Transverse colon (tissue), 4 donors: ENCODE data around the gene ARHGEF40. TPM values are rescaled to one million over a fixed set of nuclear protein-coding genes. Genes with fewer than 3 reads are reported as not detected.
A peak's percentile ranks its signal among the peaks of the same experiment; 100 is the strongest.

Experiments
- DNase-seq: peaks from one replicate; pipeline ENCODE4 v3.0.0-alpha.2; 2019
- H3K27ac ChIP-seq, 4 donors: fragments of 200-600 bp; sonication (generic); 2 replicates each; pipeline ENCODE4 v1.5.1; 2016 to 2018; ENCODE audit warnings: inconsistent platforms in 4 of 4
- H3K27me3 ChIP-seq: fragments of 200-600 bp; sonication (generic); 2 replicates; pipeline ENCODE4 v1.5.1; 2017; ENCODE audit warnings: inconsistent platforms
- H3K36me3 ChIP-seq, 4 donors: fragments of 200-600 bp; sonication (generic); 2 replicates each; pipeline ENCODE4 v1.5.1; 2017 to 2019; ENCODE audit warnings: inconsistent platforms in 4 of 4
- H3K4me1 ChIP-seq, 4 donors: fragments of 200-600 bp; sonication (generic); 2 replicates each; pipeline ENCODE4 v1.5.1; 2017 to 2020; ENCODE audit warnings: inconsistent platforms in 4 of 4
- H3K4me3 ChIP-seq, 4 donors: fragments of 200-600 bp; sonication (generic); 1 replicate in 1 of 4; 2 replicates in 3 of 4; pipeline versions ENCODE4 v1.5.1 to v1.6.1; 2017 to 2019; ENCODE audit warnings: inconsistent platforms in 4 of 4
- H3K9me3 ChIP-seq, 2 donors: fragments of 200-600 bp; sonication (generic); 2 replicates each; pipeline ENCODE4 v1.5.1; 2017 to 2019; ENCODE audit warnings: inconsistent platforms in 2 of 2
- CTCF ChIP-seq, 5 experiments: fragments of 200-600 bp in 3 of 5; fragments of 450-650 bp in 2 of 5; sonication (generic) in 3 of 5; IDR thresholded peaks; 1 replicate in 2 of 5; 2 replicates in 3 of 5; pipeline ENCODE4 v1.5.1; 2016 to 2017; ENCODE audit warnings: antibody characterized with exemption in 5 of 5, inconsistent platforms in 3 of 5, mild to moderate bottlenecking in 2 of 5, moderate library complexity in 1 of 5
- EP300 ChIP-seq: sonication (generic); formaldehyde crosslinking; IDR thresholded peaks from one replicate; pipeline ENCODE4 v1.6.1; 2017; ENCODE audit warnings: antibody characterized with exemption, low read depth
- POLR2A ChIP-seq: fragments of 450-650 bp; IDR thresholded peaks from one replicate; pipeline ENCODE4 v1.6.1; 2016; ENCODE audit warnings: antibody characterized with exemption, mild to moderate bottlenecking, moderate library complexity
- POLR2AphosphoS5 ChIP-seq, 3 donors: sonication (generic); formaldehyde crosslinking; IDR thresholded peaks; one replicate each; pipeline ENCODE4 v1.6.1; 2016; ENCODE audit warnings: antibody characterized with exemption in 3 of 3
- WGBS, 2 donors: methylation state at CpG; one replicate each; pipeline ENCODE4 v1.1.5; 2018; ENCODE audit warnings: low coverage in 1 of 2; 5-methylcytosine and 5-hydroxymethylcytosine counted together
- in situ Hi-C, 4 donors: fragments of 200-750 bp; cut with MboI; loops; one replicate each; pipeline versions ENCODE4 v1.15.0 to v1.15.1; 2017; ENCODE audit warnings: low sequenced_read_pairs in 3 of 4, low pct_ligation_motif_present in 1 of 4, low pct_unique_long_range_greater_than_20kb in 1 of 4
- intact Hi-C: fragments of 100-400 bp; cut with DNase I; formaldehyde crosslinking; loops from one replicate; pipeline ENCODE4 v1.15.1; 2023; ENCODE audit warnings: low total_unique reads
- total RNA-seq, 4 donors: library from RNA; depleted of rRNA; stranded (reverse); fragments of >200 nt; gene quantifications; one replicate each; pipeline ENCODE4 v1.1.0, GENCODE V29; 2016

The ARHGEF40 gene
- total RNA-seq, 4 donors from 2014 or later = 55.6 to 138 (median 62.2) TPM

- H3K4me3 ChIP-seq = no peak overlapping the region
- 32 to 54% methylated on average over 2 of the region's 2 CpGs for WGBS, 2 donors
- H3K4me1 ChIP-seq = peaks cover 22 to 38% (median 27%) of the 10 kb centered on the region in 4 donors
- H3K9me3 ChIP-seq = no peaks in the 10 kb centered on the region
- no peaks in the 10 kb centered on the region for H3K27me3 ChIP-seq
- no peak for DNase-seq
- no peaks in the 10 kb centered on the region for H3K36me3 ChIP-seq
- TF ChIP-seq POLR2A (no peak), CTCF (IDR thresholded peaks at IDR 0.05) (no peak), EP300 (no peak), POLR2AphosphoS5 (IDR thresholded peaks at IDR 0.05) (no peak)
- intact Hi-C loops (no loop called here), in situ Hi-C loops (no loop called here)
- H3K27ac ChIP-seq = peak overlapping the region; percentile 37 to 71 (median 56)
Observed at GRCh38 chr14:21043387-21043973, 26.6 kb upstream of the ARHGEF40 start.

GRCh38 chr14:21043974-21044618 is 26.0 kb upstream of the ARHGEF40 start:
- 29 to 50% methylated on average over 1 to 6 of the region's 6 CpGs for WGBS, 2 donors
- H3K27ac ChIP-seq = peak overlapping the region; percentile 37 to 71 (median 56)
- H3K36me3 ChIP-seq = no peaks in the 10 kb centered on the region
- intact Hi-C loops = no loop called here
- peaks cover 18 to 32% (median 21%) of the 10 kb centered on the region in 4 donors for H3K4me1 ChIP-seq
- in situ Hi-C loops = no loop called here
- no peaks in the 10 kb centered on the region for H3K9me3 ChIP-seq
- no peak overlapping the region for H3K4me3 ChIP-seq
- DNase-seq = peak; percentile 37
- H3K27me3 ChIP-seq = no peaks in the 10 kb centered on the region
- TF ChIP-seq POLR2A = no peak
- TF ChIP-seq POLR2AphosphoS5 (IDR thresholded peaks at IDR 0.05) = peak in 1 of 3 donors; percentile 40

- H3K27ac ChIP-seq = no peak overlapping the region
- TF ChIP-seq CTCF (IDR thresholded peaks at IDR 0.05) (no peak), POLR2AphosphoS5 (IDR thresholded peaks at IDR 0.05) (no peak), EP300 (no peak), POLR2A (no peak)
- in situ Hi-C loops (no loop called here), intact Hi-C loops (loop anchor here (1.0 kb wide), 1 partner anchor 21 kb away; no protein-coding TSS in a partner anchor)
- H3K36me3 ChIP-seq = no peaks in the 10 kb centered on the region
- no peaks in the 10 kb centered on the region for H3K9me3 ChIP-seq
- no peak for DNase-seq
- no peaks in the 10 kb centered on the region for H3K27me3 ChIP-seq
- H3K4me1 ChIP-seq = peaks cover 10 to 22% (median 12%) of the 10 kb centered on the region in 4 donors
- WGBS, 2 donors = 57 to 79% methylated on average over 2 of the region's 2 CpGs
- H3K4me3 ChIP-seq = no peak overlapping the region
Observed at GRCh38 chr14:21047378-21047781, 22.7 kb upstream of the ARHGEF40 start.

GRCh38 chr14:21048638-21049037 is 21.5 kb upstream of the ARHGEF40 start:
- in situ Hi-C loops = no loop called here
- Histone ChIP-seq H3K27me3 (no peaks in the 10 kb centered on the region), H3K9me3 (no peaks in the 10 kb centered on the region), H3K27ac (no peak overlapping the region), H3K36me3 (no peaks in the 10 kb centered on the region), H3K4me1 (peaks cover under 1 to 15% (median 6%) of the 10 kb centered on the region in 4 donors), H3K4me3 (no peak overlapping the region)
- WGBS, 2 donors = 81 to 86% methylated on average over 1 to 2 of the region's 2 CpGs
- no peak for TF ChIP-seq POLR2A
- TF ChIP-seq POLR2AphosphoS5 (IDR thresholded peaks at IDR 0.05) = no peak
- TF ChIP-seq EP300 = no peak
- TF ChIP-seq CTCF (IDR thresholded peaks at IDR 0.05) = no peak
- intact Hi-C loops = no loop called here
- DNase-seq = no peak
